SU-DHL-6 (cell line): ENCODE data around the gene PTPN11.

Source experiments
- H2AFZ ChIP-seq: fragments of 200-600 bp; sonication (generic); 2 replicates; pipeline ENCODE4 v1.6.1; 2014; ENCODE audit warnings: low read depth, mild to moderate bottlenecking, moderate library complexity, mixed read lengths, antibody characterized with exemption, low read length; ENCODE audit not compliant: severe bottlenecking
- H3F3A ChIP-seq: fragments of 200-600 bp; shearing (Covaris generic); 2 replicates; pipeline ENCODE4 v1.6.0; 2016; ENCODE audit warnings: antibody characterized with exemption, mild to moderate bottlenecking; ENCODE audit not compliant: insufficient read depth
- H3K27ac ChIP-seq: fragments of 200-600 bp; sonication (generic); 2 replicates; pipeline ENCODE4 v1.5.1; 2016; ENCODE audit warnings: low read depth, mild to moderate bottlenecking, low read length, moderate library complexity, mixed read lengths
- H3K27me3 ChIP-seq: fragments of 200-600 bp; sonication (generic), shearing (Covaris generic); 2 replicates; pipeline ENCODE4 v1.6.0; 2014; ENCODE audit warnings: mild to moderate bottlenecking, low read length
- H3K36me3 ChIP-seq: fragments of 200-600 bp; sonication (generic); 2 replicates; pipeline ENCODE4 v1.6.1; 2014; ENCODE audit warnings: mild to moderate bottlenecking, low read length, mixed read lengths
- H3K4me2 ChIP-seq: fragments of 300-600, 200-600 bp; shearing (Covaris generic), sonication (generic); 2 replicates; pipeline ENCODE4 v1.6.0; 2014; ENCODE audit warnings: low read length, low read depth, mild to moderate bottlenecking; ENCODE audit not compliant: poor library complexity, severe bottlenecking
- H3K4me3 ChIP-seq: fragments of 200-600 bp; sonication (generic); 2 replicates; pipeline ENCODE4 v1.5.1; 2014; ENCODE audit warnings: antibody characterized with exemption, low read length, mild to moderate bottlenecking, mixed read lengths; ENCODE audit not compliant: insufficient read depth, poor library complexity, severe bottlenecking
- H3K79me2 ChIP-seq: fragments of 200-600 bp; sonication (generic); 2 replicates; pipeline ENCODE4 v1.6.1; 2014; ENCODE audit warnings: mild to moderate bottlenecking, low read length, moderate library complexity; ENCODE audit not compliant: insufficient read depth
- H3K9ac ChIP-seq: fragments of 200-600 bp; sonication (generic); 2 replicates; pipeline ENCODE4 v1.7.0; 2014; ENCODE audit warnings: mild to moderate bottlenecking, low read length
- H3K9me2 ChIP-seq: fragments of 200-600 bp; sonication (generic); replicated peaks from 2 replicates; pipeline ENCODE4 v1.6.1; 2014; ENCODE audit warnings: low read length; ENCODE audit not compliant: insufficient read depth
- H3K9me3 ChIP-seq: fragments of 200-600 bp; sonication (generic); 2 replicates; pipeline ENCODE4 v1.6.1; 2014; ENCODE audit warnings: low read length, mixed read lengths; ENCODE audit not compliant: insufficient read depth
- H4K20me1 ChIP-seq: fragments of 200-600 bp; sonication (generic); 2 replicates; pipeline ENCODE4 v1.6.1; 2014; ENCODE audit warnings: low read depth, mild to moderate bottlenecking, antibody characterized with exemption, low read length, moderate library complexity, mixed read lengths
- EZH2phosphoT487 ChIP-seq: fragments of 200-600 bp; sonication (generic), shearing (Covaris generic); conservative IDR thresholded peaks from 2 replicates; pipeline ENCODE4 v1.6.1; 2018; ENCODE audit warnings: mild to moderate bottlenecking, antibody characterized with exemption, low read length, moderate library complexity, mixed read lengths
- TF ChIP-seq, protein P1 (sequence below): fragments of 200-600 bp; sonication (generic); IDR thresholded peaks from one replicate; pipeline ENCODE4 v1.5.1; 2017; ENCODE audit warnings: antibody characterized with exemption, mild to moderate bottlenecking, low read length, moderate library complexity; ENCODE audit not compliant: insufficient read depth, poor library complexity, severe bottlenecking

The PTPN11 gene

GRCh38 chr12:112374166-112374740 is 44.5 kb upstream of the PTPN11 start:
- Histone ChIP-seq H3K4me3 (no peak overlapping the region), H3K79me2 (peaks cover 69% of the 10 kb centered on the region), H2AFZ (no peak overlapping the region), H3K4me2 (no peak overlapping the region), H3F3A (no peaks in the 10 kb centered on the region), H3K27me3 (no peaks in the 10 kb centered on the region), H4K20me1 (no peaks in the 10 kb centered on the region), H3K36me3 (no peaks in the 10 kb centered on the region), H3K27ac (no peak overlapping the region), H3K9me2 (no peaks in the 10 kb centered on the region), H3K9ac (no peak overlapping the region), H3K9me3 (no peaks in the 10 kb centered on the region)
- TF ChIP-seq, protein P1, sequence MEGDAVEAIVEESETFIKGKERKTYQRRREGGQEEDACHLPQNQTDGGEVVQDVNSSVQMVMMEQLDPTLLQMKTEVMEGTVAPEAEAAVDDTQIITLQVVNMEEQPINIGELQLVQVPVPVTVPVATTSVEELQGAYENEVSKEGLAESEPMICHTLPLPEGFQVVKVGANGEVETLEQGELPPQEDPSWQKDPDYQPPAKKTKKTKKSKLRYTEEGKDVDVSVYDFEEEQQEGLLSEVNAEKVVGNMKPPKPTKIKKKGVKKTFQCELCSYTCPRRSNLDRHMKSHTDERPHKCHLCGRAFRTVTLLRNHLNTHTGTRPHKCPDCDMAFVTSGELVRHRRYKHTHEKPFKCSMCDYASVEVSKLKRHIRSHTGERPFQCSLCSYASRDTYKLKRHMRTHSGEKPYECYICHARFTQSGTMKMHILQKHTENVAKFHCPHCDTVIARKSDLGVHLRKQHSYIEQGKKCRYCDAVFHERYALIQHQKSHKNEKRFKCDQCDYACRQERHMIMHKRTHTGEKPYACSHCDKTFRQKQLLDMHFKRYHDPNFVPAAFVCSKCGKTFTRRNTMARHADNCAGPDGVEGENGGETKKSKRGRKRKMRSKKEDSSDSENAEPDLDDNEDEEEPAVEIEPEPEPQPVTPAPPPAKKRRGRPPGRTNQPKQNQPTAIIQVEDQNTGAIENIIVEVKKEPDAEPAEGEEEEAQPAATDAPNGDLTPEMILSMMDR = no peak
- no peak for TF ChIP-seq EZH2phosphoT487

DNA sequence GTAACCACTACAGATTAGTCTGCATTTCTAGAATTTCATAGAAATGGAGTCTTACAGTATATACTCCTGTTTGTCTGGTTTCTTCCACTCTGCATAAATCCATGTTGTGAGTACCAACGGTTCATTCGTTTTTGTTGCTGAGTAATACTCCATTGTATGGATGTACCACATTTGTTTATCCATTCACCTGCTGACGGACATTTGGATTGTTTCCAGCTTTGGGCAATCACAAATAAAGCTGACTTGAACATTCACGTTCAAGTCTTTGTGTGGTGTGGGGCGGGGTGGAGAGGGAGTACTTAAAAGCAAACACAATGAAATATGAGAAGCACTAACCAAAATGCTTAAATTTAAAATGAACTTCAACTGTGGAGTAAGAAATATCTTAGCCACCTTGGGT is 43.6 kb upstream of the PTPN11 start:
- Histone ChIP-seq H4K20me1 (no peaks in the 10 kb centered on the region), H3K4me3 (no peak overlapping the region), H3K4me2 (no peak overlapping the region), H3K9ac (no peak overlapping the region), H3K9me2 (no peaks in the 10 kb centered on the region), H3F3A (no peaks in the 10 kb centered on the region), H2AFZ (no peak overlapping the region), H3K79me2 (peaks cover 72% of the 10 kb centered on the region), H3K27ac (no peak overlapping the region), H3K27me3 (no peaks in the 10 kb centered on the region), H3K9me3 (no peaks in the 10 kb centered on the region), H3K36me3 (no peaks in the 10 kb centered on the region)
- no peak for TF ChIP-seq EZH2phosphoT487
- TF ChIP-seq, protein P1 = no peak

DNA sequence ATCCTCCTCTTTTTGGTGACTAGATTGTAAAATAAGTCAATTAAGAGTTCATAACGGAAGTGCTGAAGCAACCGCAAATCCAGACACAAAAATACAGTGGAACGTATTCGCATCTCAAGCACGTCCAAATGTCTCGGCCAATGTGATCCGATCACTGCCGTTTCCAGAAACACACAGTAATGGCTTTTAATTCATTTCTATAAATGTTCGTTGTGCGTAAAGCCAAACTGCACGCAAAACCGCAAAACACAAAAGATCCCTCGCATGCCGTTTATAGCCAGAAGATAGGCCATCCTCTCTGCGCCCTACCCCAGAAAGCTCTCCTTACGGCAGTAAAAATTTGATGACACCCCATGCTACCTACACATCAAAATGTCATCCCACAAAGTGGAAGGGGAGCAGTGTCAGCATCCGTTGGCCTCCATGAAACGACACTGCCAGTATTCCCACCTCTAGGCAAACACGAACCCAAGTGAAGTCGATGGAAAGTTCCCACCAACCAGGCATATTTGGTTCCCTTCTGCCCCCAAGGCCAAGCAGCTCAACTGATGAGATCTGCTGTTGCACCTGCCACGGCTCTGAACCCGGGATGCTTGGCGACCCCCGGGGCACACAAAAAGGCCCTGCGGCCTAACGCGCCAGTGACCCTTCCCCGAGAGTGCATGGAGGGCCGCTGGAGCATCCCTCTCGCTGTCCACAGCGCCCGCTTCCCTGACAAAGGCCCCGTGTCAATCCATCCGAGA is 37.9 kb upstream of the PTPN11 start:
- Histone ChIP-seq H3K27me3 (no peaks in the 10 kb centered on the region), H3K9me2 (no peaks in the 10 kb centered on the region), H3K4me3 (peak overlapping the region; percentile 83), H3K9ac (peak overlapping the region; percentile 74), H3K27ac (peak overlapping the region; percentile 79), H3K4me2 (peak overlapping the region; percentile 77), H3K36me3 (no peaks in the 10 kb centered on the region), H3K79me2 (peaks cover 46% of the 10 kb centered on the region), H2AFZ (peak overlapping the region; percentile 100), H3K9me3 (no peaks in the 10 kb centered on the region), H4K20me1 (no peaks in the 10 kb centered on the region), H3F3A (no peaks in the 10 kb centered on the region)
- TF ChIP-seq, protein P1 = no peak
- no peak for TF ChIP-seq EZH2phosphoT487
